Myocyte (in vitro differentiated cells): ENCODE data around the gene MAIP1. TPM values are rescaled to one million over a fixed set of nuclear protein-coding genes. Genes with fewer than 3 reads are reported as not detected.
"Not testable (repeated sequence)": the region's sequence is repeated elsewhere in the genome, so short reads cannot be mapped to it uniquely, and the experiment has no call there.

Experiments
- DNase-seq: peaks from one replicate; pipeline ENCODE4 v3.0.0-alpha.2; 2012; ENCODE audit warnings: low read depth
- polyA plus RNA-seq: library from polyadenylated mRNA; unstranded; fragments of >200 nt; gene quantifications from one replicate; pipeline ENCODE4 v1.2.1, GENCODE V29; 2012; ENCODE audit warnings: missing spikeins
- total RNA-seq: library from RNA; depleted of rRNA; stranded (reverse); fragments of >200 nt; gene quantifications from 2 replicates; pipeline ENCODE4 v1.2.3, GENCODE V29; 2014

MAIP1 gene
- total RNA-seq: 14.5 and 19.7 TPM in 2 replicates
- 11.3 TPM for polyA plus RNA-seq

GRCh38 chr2:199955339-199956061 is at the start of gene MAIP1, which contains the start of gene TYW5:
MAIP1 (plus strand) TSS chr2:199955582; CDS start chr2:199955799, 217 bp downstream.
TYW5 (minus strand) TSS chr2:199955491; CDS start chr2:199955470, 21 bp downstream.
- DNase-seq: peak; percentile 89

- no peak for DNase-seq
Observed at GRCh38 chr2:199907008-199907714, 48.2 kb upstream of the MAIP1 start.

GRCh38 chr2:199910338-199911051 is 44.9 kb upstream of the MAIP1 start:
- DNase-seq: no peak

- DNase-seq: peak; percentile 96
Observed at GRCh38 chr2:199911052-199911876, 44.1 kb upstream of the MAIP1 start, which contains the start of gene C2orf69. C2orf69 (plus strand) TSS chr2:199911293; CDS start chr2:199911439, 146 bp downstream.

- peak; percentile 54 for DNase-seq
Observed at GRCh38 chr2:199911877-199912161, 43.6 kb upstream of the MAIP1 start.

GRCh38 chr2:199912553-199913114 is 42.7 kb upstream of the MAIP1 start:
- not testable (repeated sequence) for DNase-seq

GRCh38 chr2:199914372-199914958 is 40.9 kb upstream of the MAIP1 start:
- DNase-seq: no peak

- no peak for DNase-seq
Observed at GRCh38 chr2:199916980-199917379, 38.4 kb upstream of the MAIP1 start.

- no peak for DNase-seq
Observed at GRCh38 chr2:199922856-199923255, 32.5 kb upstream of the MAIP1 start.

GRCh38 chr2:199923924-199924323 is 31.5 kb upstream of the MAIP1 start:
- DNase-seq: no peak

- no peak for DNase-seq
Observed at GRCh38 chr2:199926806-199927205, 28.6 kb upstream of the MAIP1 start.

GRCh38 chr2:199928226-199928625 is 27.2 kb upstream of the MAIP1 start:
- no peak for DNase-seq

GRCh38 chr2:199928626-199929025 is 26.8 kb upstream of the MAIP1 start:
- DNase-seq: no peak

- no peak for DNase-seq
Observed at GRCh38 chr2:199929262-199929661, 26.1 kb upstream of the MAIP1 start.

GRCh38 chr2:199932312-199932855 is 23.0 kb upstream of the MAIP1 start:
- peak; percentile 91 for DNase-seq

- DNase-seq: no peak
Observed at GRCh38 chr2:199933466-199933865, 21.9 kb upstream of the MAIP1 start.

- no peak for DNase-seq
Observed at GRCh38 chr2:199936554-199936953, 18.8 kb upstream of the MAIP1 start.

GRCh38 chr2:199940373-199940772 is 15.0 kb upstream of the MAIP1 start:
- DNase-seq: peak; percentile 35

GRCh38 chr2:199943373-199943772 is 12.0 kb upstream of the MAIP1 start:
- DNase-seq: no peak

GRCh38 chr2:199946196-199946595 is 9.2 kb upstream of the MAIP1 start:
- DNase-seq: no peak
